Measurements from ENCODE around the gene NCOA4. TPM values are rescaled to one million over a fixed set of nuclear protein-coding genes. Genes with fewer than 3 reads are reported as not detected.

The NCOA4 gene
- total RNA-seq, 1 experiment from 2014 or later: 68.0 TPM

DNA sequence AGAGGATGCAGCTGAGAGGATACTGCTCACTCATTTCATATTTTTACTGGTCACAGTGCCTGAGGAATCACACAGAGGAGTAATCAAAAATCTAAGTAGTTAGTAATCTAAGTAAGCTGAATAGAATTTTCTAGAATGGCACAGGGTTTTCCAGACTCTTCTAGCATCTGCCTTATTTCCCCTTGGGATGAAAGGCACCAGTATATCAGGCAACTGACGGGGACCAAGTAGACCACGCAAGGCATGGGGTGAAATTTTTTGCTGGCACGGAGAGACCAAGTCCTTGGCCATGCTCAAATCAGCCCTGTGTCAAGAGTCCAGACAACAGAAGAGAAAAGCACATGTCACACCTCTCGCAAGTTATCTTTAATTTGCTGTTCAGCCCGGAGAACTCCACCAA lies 14.2 kb downstream of the NCOA4 start:
- no peak for DNase-seq (ENCODE audit: low read depth, low spot score)
- peaks cover 5% of the 10 kb centered on the region; the same call in 1 of the 2 replicates for H4K20me1 ChIP-seq (ENCODE audit: insufficient read depth)
- ChIA-PET RAD21 (ENCODE audit: low non-redundant PET in 1 of 2, low total read pairs in 2 of 2, uncharacterized antibody in 2 of 2, unreplicated experiment in 2 of 2) (no interaction called here), CTCF (no interaction called here), POLR2A (no interaction called here)
- no peak overlapping the region for H3K9ac ChIP-seq (ENCODE audit: low read length)
- H2AFZ ChIP-seq (ENCODE audit: low read depth, low read length, poor library complexity, severe bottlenecking): no peak overlapping the region
- no peaks in the 10 kb centered on the region for H3K9me2 ChIP-seq (ENCODE audit: insufficient read depth)
- TF ChIP-seq, protein P1, sequence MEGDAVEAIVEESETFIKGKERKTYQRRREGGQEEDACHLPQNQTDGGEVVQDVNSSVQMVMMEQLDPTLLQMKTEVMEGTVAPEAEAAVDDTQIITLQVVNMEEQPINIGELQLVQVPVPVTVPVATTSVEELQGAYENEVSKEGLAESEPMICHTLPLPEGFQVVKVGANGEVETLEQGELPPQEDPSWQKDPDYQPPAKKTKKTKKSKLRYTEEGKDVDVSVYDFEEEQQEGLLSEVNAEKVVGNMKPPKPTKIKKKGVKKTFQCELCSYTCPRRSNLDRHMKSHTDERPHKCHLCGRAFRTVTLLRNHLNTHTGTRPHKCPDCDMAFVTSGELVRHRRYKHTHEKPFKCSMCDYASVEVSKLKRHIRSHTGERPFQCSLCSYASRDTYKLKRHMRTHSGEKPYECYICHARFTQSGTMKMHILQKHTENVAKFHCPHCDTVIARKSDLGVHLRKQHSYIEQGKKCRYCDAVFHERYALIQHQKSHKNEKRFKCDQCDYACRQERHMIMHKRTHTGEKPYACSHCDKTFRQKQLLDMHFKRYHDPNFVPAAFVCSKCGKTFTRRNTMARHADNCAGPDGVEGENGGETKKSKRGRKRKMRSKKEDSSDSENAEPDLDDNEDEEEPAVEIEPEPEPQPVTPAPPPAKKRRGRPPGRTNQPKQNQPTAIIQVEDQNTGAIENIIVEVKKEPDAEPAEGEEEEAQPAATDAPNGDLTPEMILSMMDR (IDR thresholded peaks at IDR 0.05 in 2 of 3, conservative IDR thresholded peaks at IDR 0.05 in 1 of 3; ENCODE audit: borderline replicate concordance in 1 of 3, insufficient read depth in 1 of 3, low read depth in 2 of 3, low read length in 2 of 3): no peak
- no peak for TF ChIP-seq ZFX (IDR thresholded peaks at IDR 0.05)
- TF ChIP-seq POLR2A (IDR thresholded peaks at IDR 0.05; ENCODE audit: borderline replicate concordance, extremely low read depth, insufficient read depth, insufficient read length): no peak
- no peak overlapping the region for H3K4me3 ChIP-seq (replicated peaks in 1 of 2; ENCODE audit: low read depth in 1 of 2, low read length in 2 of 2)
- H3K4me1 ChIP-seq (ENCODE audit: control insufficient read depth in 1 of 2, insufficient read depth in 2 of 2, low read length in 2 of 2): peaks cover 2 to 9% of the 10 kb centered on the region in 2 experiments
- ATAC-seq: no peak
- H3K9me3 ChIP-seq (ENCODE audit: control insufficient read depth in 1 of 2, insufficient read depth in 1 of 2, low read depth in 1 of 2, low read length in 2 of 2): no peaks in the 10 kb centered on the region
- H3K4me2 ChIP-seq (ENCODE audit: low read length): no peak overlapping the region
- H3K79me2 ChIP-seq (ENCODE audit: insufficient read depth, low read length): peaks cover 64% of the 10 kb centered on the region
- peaks cover 10 to 13% of the 10 kb centered on the region in 2 experiments; a peak in 3 of 4 replicates for H3K36me3 ChIP-seq (ENCODE audit: control insufficient read depth in 1 of 2, insufficient read depth in 2 of 2, low read length in 2 of 2)
- no peaks in the 10 kb centered on the region for H3K27me3 ChIP-seq (ENCODE audit: insufficient read depth, low read length)
- no TSS peak for BruUV-seq (replicated peaks)
- intact Hi-C loops (cut with micrococcal nuclease): no loop called here
- no peak overlapping the region for H3K27ac ChIP-seq (ENCODE audit: low read depth, low read length)

DNA sequence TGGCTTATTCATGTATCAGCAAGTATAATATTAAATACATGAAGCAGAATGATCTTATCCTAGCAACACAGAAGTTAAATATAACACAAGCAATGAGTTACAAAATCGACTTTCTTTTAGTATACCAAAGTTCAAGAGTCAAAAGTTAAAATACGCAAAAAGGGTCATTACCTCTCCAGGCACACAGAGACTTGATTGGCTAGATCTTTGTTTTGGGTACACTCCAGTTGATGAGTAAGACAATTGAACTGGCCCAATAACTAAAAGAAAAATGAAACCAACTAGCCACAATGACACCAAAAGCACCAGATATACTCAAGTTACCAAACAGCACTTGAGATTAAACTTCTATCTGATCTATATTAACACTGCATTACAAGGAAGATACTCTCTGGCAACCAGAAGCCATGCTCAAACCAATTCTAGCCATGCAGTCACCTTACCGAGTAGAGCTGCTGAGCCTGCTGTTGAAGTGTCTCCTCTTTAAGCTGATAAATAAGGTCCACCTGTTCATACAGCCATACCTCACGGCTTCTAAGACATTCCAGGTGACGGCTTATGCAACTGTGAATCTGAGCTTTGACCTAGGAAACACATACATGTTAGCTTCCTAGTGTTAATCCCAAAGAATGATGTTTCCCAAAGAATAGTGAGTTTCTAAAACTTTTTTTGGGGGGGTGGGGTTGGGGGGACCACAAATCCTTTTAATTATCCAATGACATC lies 15.6 kb downstream of the NCOA4 start:
- Histone ChIP-seq H4K20me1 (ENCODE audit: insufficient read depth) (no peaks in the 10 kb centered on the region), H3K27ac (ENCODE audit: low read depth, low read length) (no peak overlapping the region), H3K4me2 (ENCODE audit: low read length) (no peak overlapping the region), H3K4me1 (ENCODE audit: control insufficient read depth in 1 of 2, insufficient read depth in 2 of 2, low read length in 2 of 2) (peaks cover 0 to 5% of the 10 kb centered on the region in 2 experiments; a peak in 2 of 4 replicates), H3K9me2 (ENCODE audit: insufficient read depth) (no peaks in the 10 kb centered on the region), H3K4me3 (replicated peaks in 1 of 2; ENCODE audit: low read depth in 1 of 2, low read length in 2 of 2) (no peak overlapping the region), H3K36me3 (ENCODE audit: control insufficient read depth in 1 of 2, insufficient read depth in 2 of 2, low read length in 2 of 2) (peaks cover 18 to 19% of the 10 kb centered on the region in 2 experiments; a peak in 3 of 4 replicates), H3K9ac (ENCODE audit: low read length) (no peak overlapping the region), H3K9me3 (ENCODE audit: control insufficient read depth in 1 of 2, insufficient read depth in 1 of 2, low read depth in 1 of 2, low read length in 2 of 2) (no peaks in the 10 kb centered on the region), H2AFZ (ENCODE audit: low read depth, low read length, poor library complexity, severe bottlenecking) (no peak overlapping the region), H3K27me3 (ENCODE audit: insufficient read depth, low read length) (no peaks in the 10 kb centered on the region), H3K79me2 (ENCODE audit: insufficient read depth, low read length) (peaks cover 50% of the 10 kb centered on the region)
- ChIA-PET CTCF (no interaction called here), RAD21 (ENCODE audit: low non-redundant PET in 1 of 2, low total read pairs in 2 of 2, uncharacterized antibody in 2 of 2, unreplicated experiment in 2 of 2) (no interaction called here), POLR2A (no interaction called here)
- ATAC-seq (no peak), DNase-seq (ENCODE audit: low read depth, low spot score) (no peak)
- no TSS peak for BruUV-seq (replicated peaks)
- intact Hi-C loops (cut with micrococcal nuclease): no loop called here
- TF ChIP-seq EGR1 (IDR thresholded peaks at IDR 0.05; ENCODE audit: low read depth) (no peak), RAD21 (IDR thresholded peaks at IDR 0.05; ENCODE audit: low read depth) (no peak), YY1 (IDR thresholded peaks at IDR 0.05; ENCODE audit: extremely low read depth, insufficient replicate concordance, low read depth, low read length) (no peak), CBX3 (IDR thresholded peaks at IDR 0.05; ENCODE audit: low read depth) (no peak), CEBPB (IDR thresholded peaks at IDR 0.05; ENCODE audit: low read depth) (no peak), JUND (IDR thresholded peaks at IDR 0.05) (no peak), EZH2phosphoT487 (IDR thresholded peaks at IDR 0.05; ENCODE audit: borderline replicate concordance) (no peak), SIN3A (IDR thresholded peaks at IDR 0.05; ENCODE audit: low read depth) (no peak), EZH2 (IDR thresholded peaks at IDR 0.05) (no peak)
- TF ChIP-seq, protein P2, sequence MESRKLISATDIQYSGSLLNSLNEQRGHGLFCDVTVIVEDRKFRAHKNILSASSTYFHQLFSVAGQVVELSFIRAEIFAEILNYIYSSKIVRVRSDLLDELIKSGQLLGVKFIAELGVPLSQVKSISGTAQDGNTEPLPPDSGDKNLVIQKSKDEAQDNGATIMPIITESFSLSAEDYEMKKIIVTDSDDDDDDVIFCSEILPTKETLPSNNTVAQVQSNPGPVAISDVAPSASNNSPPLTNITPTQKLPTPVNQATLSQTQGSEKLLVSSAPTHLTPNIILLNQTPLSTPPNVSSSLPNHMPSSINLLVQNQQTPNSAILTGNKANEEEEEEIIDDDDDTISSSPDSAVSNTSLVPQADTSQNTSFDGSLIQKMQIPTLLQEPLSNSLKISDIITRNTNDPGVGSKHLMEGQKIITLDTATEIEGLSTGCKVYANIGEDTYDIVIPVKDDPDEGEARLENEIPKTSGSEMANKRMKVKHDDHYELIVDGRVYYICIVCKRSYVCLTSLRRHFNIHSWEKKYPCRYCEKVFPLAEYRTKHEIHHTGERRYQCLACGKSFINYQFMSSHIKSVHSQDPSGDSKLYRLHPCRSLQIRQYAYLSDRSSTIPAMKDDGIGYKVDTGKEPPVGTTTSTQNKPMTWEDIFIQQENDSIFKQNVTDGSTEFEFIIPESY (IDR thresholded peaks at IDR 0.05; ENCODE audit: extremely low read depth, insufficient replicate concordance, low read length): no peak
- TF ChIP-seq, protein P3, sequence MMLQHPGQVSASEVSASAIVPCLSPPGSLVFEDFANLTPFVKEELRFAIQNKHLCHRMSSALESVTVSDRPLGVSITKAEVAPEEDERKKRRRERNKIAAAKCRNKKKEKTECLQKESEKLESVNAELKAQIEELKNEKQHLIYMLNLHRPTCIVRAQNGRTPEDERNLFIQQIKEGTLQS (IDR thresholded peaks at IDR 0.05): no peak

All from HCT116 (cell line).